NOMO-1 treated with DMSO at 0.1 percent for 48 hours (cell line): ENCODE measurements around the gene COL4A2.

Experiments
- DNase-seq: peaks from one replicate; lab custom pipeline; 2025; ENCODE audit not compliant: unreplicated experiment; lab: John Stamatoyannopoulos, UW

The COL4A2 gene

GRCh38 chr13:110431425-110432294 is 124.6 kb downstream of the COL4A2 start:
- no peak for DNase-seq

- no peak for DNase-seq
Observed at GRCh38 chr13:110432522-110432921, 125.4 kb downstream of the COL4A2 start.

- no peak for DNase-seq
Observed at GRCh38 chr13:110433014-110433413, 125.9 kb downstream of the COL4A2 start.

GRCh38 chr13:110434629-110435028 is 127.5 kb downstream of the COL4A2 start:
- no peak for DNase-seq

- DNase-seq = no peak
Observed at GRCh38 chr13:110435331-110435730, 128.2 kb downstream of the COL4A2 start.

GRCh38 chr13:110436276-110436675 is 129.2 kb downstream of the COL4A2 start:
- no peak for DNase-seq

- DNase-seq = no peak
Observed at GRCh38 chr13:110436786-110437370, 129.8 kb downstream of the COL4A2 start.

- no peak for DNase-seq
Observed at GRCh38 chr13:110438211-110438610, 131.1 kb downstream of the COL4A2 start.

GRCh38 chr13:110438776-110439175 is 131.7 kb downstream of the COL4A2 start:
- no peak for DNase-seq

- no peak for DNase-seq
Observed at GRCh38 chr13:110440946-110441731, 134.1 kb downstream of the COL4A2 start.

- DNase-seq = peak; percentile 33
Observed at GRCh38 chr13:110442930-110443621, 136.0 kb downstream of the COL4A2 start.

GRCh38 chr13:110443622-110444225 is 136.6 kb downstream of the COL4A2 start:
- no peak for DNase-seq

GRCh38 chr13:110444226-110444653 is 137.2 kb downstream of the COL4A2 start:
- peak; percentile 9 for DNase-seq

GRCh38 chr13:110445183-110445582 is 138.1 kb downstream of the COL4A2 start:
- DNase-seq = peak; percentile 85

GRCh38 chr13:110445722-110446574 is 138.9 kb downstream of the COL4A2 start:
- DNase-seq = no peak

GRCh38 chr13:110446575-110446890 is 139.4 kb downstream of the COL4A2 start:
- no peak for DNase-seq

- no peak for DNase-seq
Observed at GRCh38 chr13:110447058-110447511, 140.0 kb downstream of the COL4A2 start.

GRCh38 chr13:110447801-110448200 is 140.7 kb downstream of the COL4A2 start:
- no peak for DNase-seq

GRCh38 chr13:110448230-110448629 is 141.1 kb downstream of the COL4A2 start:
- DNase-seq = no peak

GRCh38 chr13:110448677-110449076 is 141.6 kb downstream of the COL4A2 start:
- no peak for DNase-seq
